Measurements from ENCODE around the gene ATG9A. TPM values are rescaled to one million over a fixed set of nuclear protein-coding genes. Genes with fewer than 3 reads are reported as not detected.

ATG9A gene
- total and polyA plus RNA-seq, 9 donors: 22.6 to 46.3 (median 32.6) TPM

DNA sequence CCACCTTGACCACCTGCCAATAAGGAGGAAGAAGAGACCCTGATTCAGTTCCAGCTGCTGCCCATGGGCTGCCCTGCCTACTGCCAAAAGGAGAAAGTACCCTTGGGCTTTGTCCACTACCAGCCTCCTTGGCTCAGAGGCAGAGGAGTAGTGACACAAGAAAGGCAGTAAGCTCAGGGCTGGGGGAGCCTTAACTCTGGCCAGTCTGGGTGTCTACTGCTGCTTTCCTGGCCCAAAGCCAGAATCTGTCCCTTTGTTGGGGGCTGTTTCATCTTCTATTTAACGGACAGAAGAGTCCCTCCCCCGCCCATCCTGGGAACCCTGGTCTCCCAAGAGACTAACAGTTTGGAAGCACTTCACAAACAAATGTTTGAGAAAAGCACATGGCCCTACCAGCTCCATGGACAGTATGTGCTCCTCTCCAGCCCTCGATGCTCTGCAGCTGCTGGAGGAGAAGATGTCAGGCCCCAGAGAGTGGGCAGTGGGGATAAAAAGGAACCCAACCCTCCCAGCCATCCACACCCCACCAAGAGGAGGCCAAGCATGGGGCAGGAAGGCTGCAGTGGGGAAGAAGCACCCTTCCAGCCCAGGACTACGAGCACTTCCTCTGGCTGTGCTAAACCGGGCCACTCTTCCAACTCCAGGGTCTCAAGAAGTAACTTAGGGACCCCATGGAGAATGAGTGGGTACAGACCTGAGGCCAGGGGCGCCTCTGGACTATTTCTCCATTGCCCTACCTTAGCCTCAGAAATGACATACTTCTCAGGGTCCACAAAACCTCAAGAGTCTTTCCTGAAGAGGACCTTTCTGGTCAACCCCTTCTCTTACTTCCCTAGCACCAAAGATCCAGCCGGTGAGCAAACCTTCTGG lies 1.2 kb downstream of the ATG9A start:
- intact Hi-C loops (cut with DNase I): loop anchor here in 1 of 4 donors (5.0 kb wide), 1 partner anchor 51 kb away; the partner anchor contains the start of genes CNPPD1 and RETREG2
- no peak for DNase-seq
- TF ChIP-seq CTCF (IDR thresholded peaks at IDR 0.05): no peak
- no peak for TF ChIP-seq EP300 (IDR thresholded peaks at IDR 0.05)
- TF ChIP-seq POLR2A (IDR thresholded peaks at IDR 0.05): no peak
- H3K4me1 ChIP-seq (ENCODE audit: insufficient read depth): peaks cover 8% of the 10 kb centered on the region
- 28 to 34% (median 31%) methylated on average over 7 of the region's 7 CpGs for WGBS, 3 donors
- peak overlapping the region; percentile 68 for H3K4me3 ChIP-seq
- no peaks in the 10 kb centered on the region for H3K36me3 ChIP-seq
- no peaks in the 10 kb centered on the region for H3K9me3 ChIP-seq
- H3K27me3 ChIP-seq: no peaks in the 10 kb centered on the region
- H3K27ac ChIP-seq: peak overlapping the region; percentile 34 to 94

DNA sequence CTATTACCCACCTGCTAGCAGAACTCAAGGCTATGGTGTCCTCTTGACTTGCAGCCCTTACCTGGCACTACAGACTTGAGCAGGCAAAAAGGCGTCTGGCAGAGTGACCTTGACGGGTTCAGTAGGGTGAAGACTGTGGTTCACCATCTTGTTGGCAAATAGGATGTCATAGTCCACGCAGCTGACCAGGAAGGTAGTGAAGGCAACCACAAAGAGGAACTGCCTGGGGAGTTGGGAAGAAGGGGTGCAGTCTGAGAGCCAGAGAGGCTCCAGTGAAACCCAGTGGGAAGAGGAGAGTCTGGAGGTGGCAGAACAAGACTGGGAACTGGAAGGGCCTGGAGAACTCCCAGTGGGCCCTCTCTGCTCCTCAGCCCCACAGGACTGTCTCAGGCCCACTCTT lies 4.1 kb downstream of the ATG9A start:
- Histone ChIP-seq H3K36me3 (no peaks in the 10 kb centered on the region), H3K4me3 (no peak overlapping the region), H3K27ac (no peak overlapping the region), H3K27me3 (no peaks in the 10 kb centered on the region), H3K4me1 (ENCODE audit: insufficient read depth) (peaks cover 8% of the 10 kb centered on the region), H3K9me3 (no peaks in the 10 kb centered on the region)
- TF ChIP-seq POLR2A (IDR thresholded peaks at IDR 0.05) (no peak), CTCF (IDR thresholded peaks at IDR 0.05) (no peak), EP300 (IDR thresholded peaks at IDR 0.05) (no peak)
- DNase-seq: no peak
- WGBS, 3 donors: 80 to 92% (median 82%) methylated on average over 3 of the region's 3 CpGs
- intact Hi-C loops (cut with DNase I): loop anchor here in 1 of 4 donors (5.0 kb wide), 1 partner anchor 48 kb away; the partner anchor contains the start of genes CNPPD1 and RETREG2

DNA sequence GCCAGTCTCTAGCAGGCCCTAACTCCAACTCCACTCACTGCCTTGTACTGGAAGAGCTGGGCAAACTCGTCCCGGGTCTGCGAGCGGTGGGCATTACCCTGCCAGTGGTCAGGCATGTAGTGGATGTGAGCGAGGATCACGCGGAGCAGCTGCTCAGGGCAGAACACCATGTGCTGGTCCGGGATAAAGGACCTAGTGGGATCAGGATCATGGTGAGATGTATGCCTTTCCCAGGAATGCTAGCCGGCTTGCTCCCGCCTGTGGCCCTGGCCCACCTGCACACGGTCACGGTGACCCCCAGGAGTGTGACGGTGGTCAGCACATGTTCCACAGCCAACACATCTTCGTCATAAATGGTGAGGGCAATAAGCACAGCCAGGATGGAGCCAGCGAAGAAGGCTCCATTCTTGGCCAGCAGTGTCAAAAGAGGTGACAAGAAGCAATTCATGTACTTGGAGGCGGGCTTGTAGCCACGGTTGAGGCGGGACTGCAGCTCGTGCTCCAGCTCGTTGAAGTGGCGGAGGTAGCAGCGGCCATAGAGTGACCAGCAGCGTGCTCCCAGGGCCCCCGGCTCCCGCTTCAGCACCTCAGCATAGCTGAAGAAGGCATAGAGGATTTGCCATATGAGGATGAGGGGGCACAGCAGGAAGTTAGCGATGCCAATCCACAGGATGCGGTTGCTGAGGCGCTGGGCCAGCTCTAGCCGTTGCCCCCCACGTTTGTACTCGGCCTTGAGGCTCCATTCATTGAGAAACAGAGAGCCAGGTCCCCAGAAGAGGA lies 5.4 kb downstream of the ATG9A start:
- H3K4me3 ChIP-seq: no peak overlapping the region
- H3K9me3 ChIP-seq: no peaks in the 10 kb centered on the region
- no peaks in the 10 kb centered on the region for H3K27me3 ChIP-seq
- DNase-seq: no peak
- WGBS, 3 donors: 88 to 91% (median 90%) methylated on average over 30 to 31 of the region's 31 CpGs
- no peak overlapping the region for H3K27ac ChIP-seq
- intact Hi-C loops (cut with DNase I): no loop called here
- TF ChIP-seq EP300 (IDR thresholded peaks at IDR 0.05) (no peak), POLR2A (IDR thresholded peaks at IDR 0.05) (no peak), CTCF (IDR thresholded peaks at IDR 0.05) (no peak)
- no peaks in the 10 kb centered on the region for H3K36me3 ChIP-seq
- peaks cover 10% of the 10 kb centered on the region for H3K4me1 ChIP-seq (ENCODE audit: insufficient read depth)

DNA sequence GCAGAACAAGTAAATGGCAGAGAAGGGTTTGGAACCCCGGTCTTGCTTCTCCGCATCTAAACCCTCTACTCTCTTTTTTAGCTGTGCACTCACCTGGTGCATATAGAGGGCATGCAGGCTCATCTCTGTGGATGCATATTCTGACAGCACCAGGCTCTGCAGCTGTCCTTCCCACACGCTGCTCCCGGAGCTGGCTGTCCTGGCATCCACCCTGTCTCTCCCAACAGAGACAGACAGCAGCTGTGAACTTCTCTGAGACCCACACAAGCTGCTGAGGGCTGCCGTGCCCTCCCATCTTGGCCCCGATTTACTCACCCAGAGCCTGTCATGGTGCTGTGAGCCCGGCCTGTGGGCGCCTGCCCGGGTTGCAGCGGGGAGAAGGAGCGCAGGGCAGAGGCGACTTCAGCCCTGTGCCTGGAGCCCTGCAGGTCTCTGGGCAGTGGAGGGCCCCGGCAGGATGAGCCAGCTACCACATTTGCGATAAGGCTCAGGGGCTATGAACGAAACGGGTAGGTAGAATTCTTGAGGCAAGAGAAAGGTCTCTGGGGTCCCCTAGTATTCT lies 7.4 kb downstream of the ATG9A start:
- no peak for DNase-seq
- Histone ChIP-seq H3K4me3 (no peak overlapping the region), H3K27me3 (no peaks in the 10 kb centered on the region), H3K4me1 (ENCODE audit: insufficient read depth) (peaks cover 2% of the 10 kb centered on the region), H3K9me3 (no peaks in the 10 kb centered on the region), H3K36me3 (no peaks in the 10 kb centered on the region), H3K27ac (no peak overlapping the region)
- intact Hi-C loops (cut with DNase I): no loop called here
- TF ChIP-seq POLR2A (IDR thresholded peaks at IDR 0.05) (no peak), EP300 (IDR thresholded peaks at IDR 0.05) (no peak), CTCF (IDR thresholded peaks at IDR 0.05) (no peak)
- 88 to 92% (median 88%) methylated on average over 16 of the region's 16 CpGs for WGBS, 3 donors
